GM21529 (cell line): ENCODE data around the gene SYT12.
"Not testable (repeated sequence)": the region's sequence is repeated elsewhere in the genome, so short reads cannot be mapped to it uniquely, and the experiment has no call there.

ENCODE experiments used
- ATAC-seq: cut with Tn5 transposase; IDR thresholded peaks from one replicate; pipeline ENCODE4 v1.9.1; 2021; ENCODE audit not compliant: unreplicated experiment

Gene SYT12

DNA sequence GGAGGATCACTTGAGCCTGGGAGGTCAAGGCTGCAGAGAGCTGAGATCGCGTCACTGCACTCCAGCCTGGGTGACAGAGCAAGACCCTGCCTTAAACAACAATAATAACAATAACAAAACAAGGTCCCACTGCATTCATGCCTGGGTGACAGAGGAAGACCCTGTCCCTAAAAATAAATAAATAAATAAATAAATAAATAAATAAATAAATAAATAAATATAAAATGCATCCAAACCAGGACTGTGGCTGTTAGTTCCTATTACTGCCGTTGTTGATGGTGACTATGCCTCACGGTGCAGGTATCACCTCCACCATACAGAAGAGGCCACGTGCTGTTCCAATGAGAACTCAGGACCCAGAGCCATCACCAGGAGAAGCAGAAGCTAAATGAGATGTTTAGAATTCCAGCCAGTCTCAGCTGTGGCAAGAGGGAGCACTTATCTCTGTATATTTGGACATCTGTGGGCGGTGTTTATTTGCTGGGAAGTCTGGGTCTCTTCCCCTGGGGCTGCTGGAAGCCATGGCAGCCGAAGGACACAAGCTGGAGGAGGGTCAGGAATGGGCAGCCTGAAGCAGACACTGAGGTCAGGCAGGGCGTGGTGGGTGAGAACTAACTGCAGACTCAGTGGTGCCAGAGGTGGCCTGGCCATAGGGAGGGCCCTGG, 26.2 kb upstream of the SYT12 start:
- no peak for ATAC-seq

DNA sequence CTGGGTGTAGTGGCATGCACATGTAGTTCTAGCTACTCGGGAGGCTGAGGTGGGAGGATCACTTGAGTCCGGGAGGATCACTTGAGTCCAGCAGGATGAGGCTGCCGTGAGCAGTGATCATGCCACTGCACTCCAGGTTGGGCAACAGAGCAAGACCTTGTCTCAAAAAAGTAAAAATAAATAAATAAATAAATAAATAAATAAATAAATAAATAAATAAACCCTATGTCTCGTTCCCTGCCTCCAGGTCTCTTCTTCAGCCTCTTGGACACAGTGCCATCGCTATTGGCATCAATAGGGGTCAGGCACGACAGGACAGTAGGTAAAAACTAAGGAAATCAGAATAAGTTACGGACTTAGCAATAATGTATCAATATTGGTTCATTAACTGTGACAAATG, 23.4 kb upstream of the SYT12 start:
- no peak for ATAC-seq

- no peak for ATAC-seq
Measured at GRCh38 chr11:67001332-67001731, 21.6 kb upstream of the SYT12 start.

DNA sequence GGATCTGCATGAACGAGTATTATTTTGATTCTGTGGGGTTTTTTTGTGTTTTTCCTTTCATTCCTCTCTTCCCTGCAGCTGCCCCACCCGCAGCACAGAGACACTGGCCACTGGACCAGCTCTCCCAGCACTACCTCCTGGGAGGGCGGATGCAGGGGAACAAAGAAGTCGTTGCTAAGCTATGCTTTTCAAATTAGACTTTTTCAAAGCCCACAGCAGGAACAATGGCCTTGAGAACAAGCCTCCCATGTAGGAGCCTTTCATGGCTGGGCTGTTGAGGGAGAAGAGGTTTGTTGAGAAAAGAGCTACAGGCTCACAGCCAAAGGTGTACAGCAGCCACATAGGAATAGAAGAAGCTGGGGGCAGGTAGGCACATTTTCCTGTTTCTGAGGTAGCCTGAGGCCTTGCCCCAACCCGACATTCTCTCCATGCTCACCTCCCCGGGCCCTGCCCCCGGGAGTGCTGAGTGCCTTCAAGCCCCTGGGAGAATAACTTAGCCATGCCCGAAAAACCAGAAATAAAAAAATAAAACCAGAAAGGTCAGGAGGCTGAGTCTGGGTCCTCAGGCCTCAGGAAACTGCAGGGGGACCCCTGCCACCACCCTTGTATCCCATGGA, 20.5 kb upstream of the SYT12 start:
- ATAC-seq: no peak

GRCh38 chr11:67002921-67003411, 20.0 kb upstream of the SYT12 start:
- no peak for ATAC-seq

DNA sequence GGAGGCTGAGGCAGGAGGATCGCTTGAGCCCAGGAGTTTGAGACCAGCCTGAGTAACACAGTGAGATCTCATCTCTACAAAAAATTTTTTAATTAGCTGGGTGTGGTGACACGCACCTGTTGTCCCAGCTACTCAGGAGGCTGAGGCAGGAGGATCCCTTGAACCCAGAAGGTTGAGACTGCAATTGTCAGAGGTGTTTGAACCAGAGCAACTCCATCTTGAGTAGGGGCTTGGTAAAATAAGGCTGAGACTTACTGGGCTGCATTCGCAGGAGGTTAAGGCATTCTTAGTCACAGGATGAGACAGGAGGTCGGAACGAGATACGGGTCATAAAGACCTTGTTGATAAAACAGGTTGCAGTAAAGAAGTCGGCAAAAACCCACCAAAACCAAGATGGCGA, 17.7 kb upstream of the SYT12 start:
- ATAC-seq: not testable (repeated sequence)

DNA sequence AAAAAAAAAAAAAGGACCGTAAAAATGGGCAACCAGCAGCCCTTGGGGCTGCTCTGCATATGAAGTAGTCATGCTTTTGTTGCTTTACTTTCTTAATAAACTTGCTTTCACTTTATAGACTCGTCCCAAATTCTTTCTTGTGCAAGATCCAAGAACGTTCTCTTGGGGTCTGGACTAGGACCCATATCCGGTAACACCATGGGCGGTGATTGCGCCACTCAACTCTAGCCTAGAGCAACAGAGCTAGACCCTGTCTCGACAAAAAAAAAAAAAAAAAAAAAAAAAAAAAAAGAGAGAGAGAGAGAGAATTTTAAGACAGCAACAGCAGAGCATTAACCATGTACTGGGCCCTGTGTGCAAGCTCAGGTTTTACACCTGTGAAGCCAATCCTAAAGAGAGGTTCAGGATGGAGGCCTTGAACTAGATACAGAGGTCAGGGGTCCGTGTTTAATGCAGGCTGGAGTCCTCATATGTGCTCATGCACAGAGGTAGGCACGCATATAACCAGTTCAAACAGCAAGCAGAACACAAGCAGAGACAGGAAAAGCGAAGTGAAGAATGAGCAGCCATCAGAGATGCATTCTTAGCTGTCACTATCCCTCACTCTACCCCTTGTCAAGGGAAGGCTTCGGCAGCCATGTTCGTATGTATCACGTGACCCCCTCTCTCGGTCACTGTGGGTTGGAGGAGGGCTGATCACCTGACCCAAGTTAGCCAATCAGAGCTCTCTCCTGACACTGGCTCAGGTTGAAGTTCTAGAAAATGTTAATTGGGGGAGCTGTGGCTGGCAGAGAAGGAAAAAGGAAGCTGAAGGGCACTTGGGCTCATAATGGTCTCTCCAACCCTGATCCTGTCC, 16.7 kb upstream of the SYT12 start:
- ATAC-seq: no peak

- no peak for ATAC-seq
Measured at GRCh38 chr11:67007126-67007525, 15.8 kb upstream of the SYT12 start.

DNA sequence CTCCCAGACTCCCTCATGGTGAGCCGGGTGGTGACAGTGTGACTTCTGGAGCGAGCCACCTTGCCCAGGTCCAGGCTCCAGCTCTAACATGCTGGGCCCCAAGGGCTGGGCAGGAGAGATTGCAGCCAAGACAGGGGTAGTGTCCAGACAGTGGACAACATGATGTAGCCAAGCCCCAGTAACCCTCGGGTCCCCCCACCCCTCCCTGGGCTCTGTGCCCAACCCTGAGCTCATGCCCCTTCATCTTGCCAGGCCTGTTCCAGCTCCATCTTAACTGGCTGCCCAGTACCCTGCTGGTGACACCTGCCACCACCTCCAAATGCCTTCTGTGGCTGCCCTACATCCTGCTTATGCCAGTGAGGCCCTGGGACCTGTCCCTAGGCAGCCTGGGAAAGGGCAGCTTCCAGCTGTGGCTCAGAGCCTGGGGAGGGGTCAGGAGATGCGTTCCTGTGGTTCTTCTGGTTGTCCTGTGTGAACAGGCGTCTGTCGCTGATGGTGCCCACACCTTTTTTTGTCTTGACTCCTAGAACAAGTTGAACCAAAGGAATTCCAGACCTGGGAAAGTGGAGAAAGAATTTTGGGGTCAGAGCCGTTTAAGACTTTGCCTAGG, 12.5 kb upstream of the SYT12 start:
- ATAC-seq: no peak

GRCh38 chr11:67013511-67014045, 9.4 kb upstream of the SYT12 start:
- no peak for ATAC-seq

DNA sequence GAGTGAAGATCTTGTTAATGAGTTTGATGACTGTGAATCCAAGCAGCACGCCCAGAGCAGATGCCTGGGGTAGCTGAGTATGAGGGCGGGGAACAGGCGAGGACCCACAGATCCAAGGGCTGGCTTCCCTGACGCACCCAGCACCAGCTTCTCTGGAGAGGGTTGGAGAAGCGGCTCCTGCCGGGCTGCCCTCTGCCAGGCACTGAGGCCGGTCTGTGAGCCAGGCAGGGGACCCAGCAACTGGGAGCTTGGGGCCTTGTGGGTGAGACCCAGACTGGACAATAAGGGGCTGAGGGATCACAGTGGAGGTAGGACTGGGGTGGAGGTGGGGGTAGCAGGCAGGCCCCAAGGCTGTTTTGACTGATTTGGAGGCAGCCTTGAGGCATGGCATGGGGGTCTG, 8.6 kb upstream of the SYT12 start:
- no peak for ATAC-seq

DNA sequence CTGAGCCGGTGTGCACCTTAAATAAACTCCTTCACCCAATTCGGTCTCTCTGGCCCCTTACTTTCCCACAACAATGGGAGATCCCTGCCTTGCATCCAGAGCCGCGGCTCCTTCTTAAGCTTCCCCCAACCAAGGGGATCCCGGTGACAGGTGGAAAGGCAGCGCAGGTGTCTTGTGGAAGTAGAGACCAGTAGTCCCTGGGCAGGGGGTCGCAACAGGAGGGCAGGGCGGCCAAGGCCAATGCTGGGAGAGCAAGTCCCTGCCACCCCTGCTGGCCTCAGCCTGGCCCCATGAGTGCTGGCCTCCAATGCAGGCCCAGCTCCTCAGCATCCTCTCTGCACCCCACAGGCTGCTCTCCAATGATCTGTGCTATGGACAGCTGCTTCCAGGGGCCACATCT, 7.9 kb upstream of the SYT12 start:
- no peak for ATAC-seq

DNA sequence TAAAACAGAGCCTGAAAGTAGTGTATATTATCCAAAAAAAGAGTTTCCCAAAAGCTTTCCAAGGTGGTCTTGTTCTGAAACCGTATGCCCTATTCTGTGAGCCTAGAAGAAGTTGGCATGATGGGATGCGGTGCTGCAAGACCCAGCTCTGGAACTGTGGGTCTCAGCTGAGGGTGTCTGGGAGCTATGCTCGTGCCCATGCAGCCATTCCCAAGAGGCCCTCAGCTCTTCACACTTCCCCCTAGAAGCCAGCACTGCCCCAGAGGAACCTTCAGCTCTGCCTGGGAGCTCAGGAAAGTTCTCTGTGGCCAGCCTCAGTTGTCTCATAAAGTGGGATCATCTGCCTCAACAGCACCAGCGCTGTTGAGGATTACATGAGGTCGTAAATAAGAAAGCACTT, 6.4 kb upstream of the SYT12 start:
- no peak for ATAC-seq

DNA sequence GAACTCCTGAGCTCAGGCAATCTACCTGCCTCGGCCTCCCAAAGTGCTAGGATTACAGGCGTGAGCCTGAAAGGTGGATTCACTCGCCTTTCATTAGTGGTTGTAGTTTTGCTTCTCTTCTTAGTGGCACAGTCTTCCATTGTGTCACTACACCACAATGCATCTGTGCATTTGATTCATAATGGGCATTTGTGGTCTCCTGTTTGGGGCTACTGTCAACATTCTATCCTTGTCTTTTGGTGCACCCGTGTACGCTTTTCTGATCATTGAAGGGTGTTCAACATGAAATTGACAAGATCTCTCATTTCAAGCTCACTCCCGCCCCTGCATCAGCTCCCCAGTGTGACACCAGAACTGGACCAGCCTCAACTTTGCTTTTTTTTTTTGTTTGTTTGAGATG, 2.0 kb upstream of the SYT12 start:
- ATAC-seq: no peak

DNA sequence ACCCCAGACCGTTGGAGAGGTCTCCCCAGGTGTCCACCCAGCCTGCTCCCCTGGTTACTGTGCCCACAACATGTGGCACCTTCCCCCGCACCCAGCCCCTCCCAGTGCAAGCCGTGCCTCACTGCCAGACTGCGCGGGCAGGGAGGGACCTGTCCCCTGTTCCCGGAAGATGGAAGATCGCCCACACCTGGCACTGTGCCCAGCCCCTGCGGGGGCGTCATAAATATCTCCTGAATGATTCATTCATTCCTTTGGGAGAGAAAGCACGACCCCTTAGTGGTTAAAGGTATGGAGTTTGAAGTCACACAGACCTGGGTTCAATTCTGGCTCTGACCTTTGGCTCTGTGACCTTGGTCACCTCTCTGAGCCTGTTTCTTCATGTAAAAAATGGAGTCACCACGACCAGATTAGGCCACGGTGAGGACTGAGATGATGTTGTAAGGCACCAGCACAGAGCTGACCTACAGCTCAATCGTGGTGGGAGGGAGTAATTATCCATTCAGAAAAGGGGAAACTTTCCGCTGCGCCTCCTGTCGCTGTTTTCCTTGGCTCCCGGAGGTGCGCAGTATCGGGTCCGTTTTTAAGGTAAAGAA, 497 bp upstream of the SYT12 start:
- no peak for ATAC-seq

GRCh38 chr11:67023957-67024353, 1.0 kb downstream of the SYT12 start:
- no peak for ATAC-seq

- ATAC-seq: no peak
Measured at GRCh38 chr11:67024410-67024809, 1.5 kb downstream of the SYT12 start.

- no peak for ATAC-seq
Measured at GRCh38 chr11:67024966-67025365, 2.0 kb downstream of the SYT12 start.

DNA sequence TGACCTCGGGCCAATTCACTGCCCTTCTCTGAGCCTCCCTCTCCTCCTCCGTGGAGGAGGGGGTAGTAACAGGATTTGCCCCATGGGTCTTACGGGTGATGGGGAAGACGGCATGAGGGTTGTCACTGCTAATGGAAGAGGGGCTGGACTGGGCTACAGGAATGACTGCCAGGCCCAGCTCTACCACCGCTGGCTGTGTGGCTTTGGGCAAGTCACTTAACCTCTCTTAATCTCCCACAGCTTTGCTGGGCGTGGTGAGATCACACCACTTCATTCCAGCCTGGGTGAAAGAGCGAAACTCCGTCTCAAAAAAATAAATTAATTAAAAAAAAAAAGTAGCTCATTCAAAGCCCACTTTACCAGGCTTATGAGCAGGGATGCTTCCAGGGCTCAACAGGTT, 2.8 kb downstream of the SYT12 start:
- ATAC-seq: no peak

DNA sequence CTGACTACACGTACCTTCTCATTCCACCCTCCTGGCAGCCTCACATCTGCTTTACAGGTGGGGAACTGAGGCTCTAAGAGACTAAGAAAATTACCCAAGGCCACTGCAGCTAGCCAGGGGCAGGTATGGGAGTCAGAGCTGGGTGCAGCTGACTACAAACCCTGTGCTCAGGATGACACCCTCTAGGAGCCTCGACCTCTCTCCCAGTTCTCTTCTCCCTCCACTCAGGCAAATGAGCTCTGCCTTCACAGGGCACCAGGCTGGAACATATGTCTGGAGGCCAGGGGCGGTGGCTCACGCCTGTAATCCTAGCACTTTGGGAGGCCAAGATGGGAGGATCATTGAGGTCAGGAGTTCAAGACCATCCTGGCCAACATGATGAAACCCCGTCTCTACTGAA, 4.0 kb downstream of the SYT12 start:
- no peak for ATAC-seq

GRCh38 chr11:67027483-67027930, 4.6 kb downstream of the SYT12 start:
- no peak for ATAC-seq
